HepG2 (cell line): ENCODE data around the gene TIMM44. TPM values are rescaled to one million over a fixed set of nuclear protein-coding genes. Genes with fewer than 3 reads are reported as not detected.

Experiments used
- ATAC-seq: fragments of 200-7000 bp; cut with Tn5 transposase; 3 replicates; pipeline ENCODE4 v1.9.1; 2020; ENCODE audit warnings: mild to moderate bottlenecking, moderate library complexity
- BruUV-seq: library from RNA; stranded (reverse); fragments of 400-500 nt; replicated peaks from 2 replicates; lab custom pipeline; 2021; lab: Mats Ljungman, UMichigan
- CTCF ChIA-PET: fragments of 300-600 bp; formaldehyde crosslinking; extraction: SDS; loops from one replicate; lab custom pipeline; 2021; ENCODE audit warnings: low total read pairs, inconsistent platforms, low intra/inter-chr PET ratio; lab: Yijun Ruan, JAX
- POLR2A ChIA-PET: fragments of 350-600 bp; sonication (Branson Sonifier 250); formaldehyde crosslinking; loops from one replicate; lab custom pipeline; 2020; ENCODE audit warnings: antibody characterized with exemption, inconsistent platforms; lab: Yijun Ruan, JAX
- DNase-seq: peaks from one replicate; pipeline ENCODE4 v3.0.0-alpha.2; 2015; ENCODE audit warnings: low spot score
- FAIRE-seq: peaks from 3 replicates; lab custom pipeline; 2011; peaks lifted over from hg19 to GRCh38; lab: Jason Lieb, UNC
- H2AFZ ChIP-seq: one replicate; pipeline ENCODE4 v1.6.1; 2011; ENCODE audit warnings: low read length, inconsistent platforms
- H3K27ac ChIP-seq: fragments of 300-600 bp; 3 replicates; pipeline ENCODE4 v1.8.0; 2011; ENCODE audit warnings: mixed run types, mild to moderate bottlenecking, mixed read lengths, low read length, inconsistent platforms; ENCODE audit not compliant: insufficient read depth; ENCODE audit errors: extremely low read length
- H3K27me3 ChIP-seq, 2 experiments: fragments of 200-600 bp in 1 of 2; 2 replicates in 1 of 2; 3 replicates in 1 of 2; pipeline versions ENCODE4 v1.6.0 to v1.8.0; 2011; ENCODE audit warnings: low read length in 2 of 2, mild to moderate bottlenecking in 2 of 2, moderate library complexity in 2 of 2, inconsistent platforms in 1 of 2; ENCODE audit not compliant: insufficient read depth in 2 of 2, control insufficient read depth in 1 of 2
- H3K36me3 ChIP-seq, 2 experiments: fragments of 200-600 bp in 1 of 2; replicated peaks in 1 of 2; 2 replicates in 1 of 2; 3 replicates in 1 of 2; pipeline versions ENCODE4 v1.5.1 to v1.8.0; 2011; ENCODE audit warnings: low read length in 2 of 2, inconsistent platforms in 1 of 2; ENCODE audit not compliant: insufficient read depth in 2 of 2, control insufficient read depth in 1 of 2
- H3K4me1 ChIP-seq: 2 replicates; pipeline ENCODE4 v1.5.1; 2012; ENCODE audit warnings: low read length, inconsistent platforms; ENCODE audit not compliant: insufficient read depth
- H3K4me2 ChIP-seq: 2 replicates; pipeline ENCODE4 v1.6.0; 2011; ENCODE audit warnings: low read depth, low read length, inconsistent platforms
- H3K4me3 ChIP-seq, 3 experiments: fragments of 200-600 bp in 1 of 3; sonication (generic), shearing (Covaris generic) in 1 of 3; replicated peaks in 1 of 3; 2 replicates each; pipeline ENCODE4 v1.5.1; 2011 to 2016; ENCODE audit warnings: low read length in 3 of 3, inconsistent platforms in 2 of 3, low read depth in 2 of 3, mild to moderate bottlenecking in 2 of 3, control low read depth in 1 of 3, mixed read lengths in 1 of 3; ENCODE audit not compliant: insufficient read depth in 1 of 3
- H3K79me2 ChIP-seq: one replicate; pipeline ENCODE4 v1.6.1; 2011; ENCODE audit warnings: low read length, inconsistent platforms; ENCODE audit not compliant: insufficient read depth
- H3K9ac ChIP-seq: 2 replicates; pipeline ENCODE4 v1.6.0; 2011; ENCODE audit warnings: mild to moderate bottlenecking, low read depth, low read length, inconsistent platforms; ENCODE audit not compliant: insufficient read depth
- H3K9me3 ChIP-seq: 2 replicates; pipeline ENCODE4 v1.5.1; 2012; ENCODE audit warnings: mild to moderate bottlenecking, low read length
- H4K20me1 ChIP-seq: 2 replicates; pipeline ENCODE4 v1.6.0; 2011; ENCODE audit warnings: inconsistent platforms, mild to moderate bottlenecking, low read length, moderate library complexity; ENCODE audit not compliant: insufficient read depth
- AGO2 ChIP-seq: fragments of 200-400 bp; formaldehyde crosslinking; optimal IDR thresholded peaks from 2 replicates; pipeline ENCODE3; 2017; ENCODE audit warnings: mild to moderate bottlenecking, low read depth, low read length, moderate library complexity
- ISX ChIP-seq: sonication (generic); formaldehyde crosslinking; conservative IDR thresholded peaks from 2 replicates; pipeline ENCODE4 v1.5.0; 2020; ENCODE audit warnings: missing genetic modification reagents
- NPAS2 ChIP-seq: sonication (generic); formaldehyde crosslinking; IDR thresholded peaks from 2 replicates; pipeline ENCODE4 v1.8.0; 2022; ENCODE audit warnings: mild to moderate bottlenecking, missing genetic modification reagents, borderline replicate concordance
- ZIK1 ChIP-seq: sonication (generic); formaldehyde crosslinking; IDR thresholded peaks from 2 replicates; pipeline ENCODE4 v1.5.0; 2020; ENCODE audit warnings: mild to moderate bottlenecking, low read depth, missing genetic modification reagents, borderline replicate concordance
- ZNF687 ChIP-seq: sonication (generic); formaldehyde crosslinking; IDR thresholded peaks from 2 replicates; pipeline ENCODE4 v1.5.1; 2020; ENCODE audit warnings: mild to moderate bottlenecking, missing genetic modification reagents, moderate library complexity
- WGBS: methylation state at CpG from one replicate; pipeline ENCODE4 v1.1.6; 2017; ENCODE audit warnings: low lambda C conversion rate; 5-methylcytosine and 5-hydroxymethylcytosine counted together
- in situ Hi-C: cut with HindIII; loops from 2 replicates; pipeline ENCODE4 v1.10.0; 2017; ENCODE audit warnings: low pct_unique_long_range_greater_than_20kb; ENCODE audit not compliant: extremely low pct_ligation_motif_present
- intact Hi-C: fragments of 100-400 bp; cut with micrococcal nuclease; formaldehyde crosslinking; loops from one replicate; pipeline ENCODE4 v1.10.0; 2022; ENCODE audit not compliant: unreplicated experiment
- polyA plus RNA-seq, 8 experiments: library from polyadenylated mRNA; depleted of rRNA in 3 of 8; stranded (reverse) in 7 of 8; unstranded in 1 of 8; fragments of >200 nt; fragmentation: Illumina TruSeq in 4 of 8; extraction: Trizol in 4 of 8; gene quantifications; 2 replicates each; pipeline versions ENCODE4 v1.2.1 to v1.2.3, GENCODE V29; 2011 to 2016; ENCODE audit warnings: low read depth in 4 of 8, missing spikeins in 1 of 8, mixed read lengths in 1 of 8; ENCODE audit not compliant: insufficient read depth in 1 of 8
- total RNA-seq, 5 experiments: library from RNA; depleted of rRNA; stranded (reverse); fragments of >200 nt; fragmentation: Illumina TruSeq; extraction: Trizol; gene quantifications; 2 replicates each; pipeline ENCODE4 v1.2.3, GENCODE V29; 2016; ENCODE audit warnings: low read depth in 1 of 5

TIMM44 gene
- total and polyA plus RNA-seq, 2 of the 13 experiments (the other 11 are each of a cell fraction or from before 2014, with no cell fraction given) = 42.9 to 72.6 TPM

- TF ChIP-seq ZIK1 (CRISPR knock-in tag) = no peak
- no peak for TF ChIP-seq NPAS2
Observed at GRCh38 chr19:7895565-7895964, 47.9 kb downstream of the TIMM44 start (continued).

DNA sequence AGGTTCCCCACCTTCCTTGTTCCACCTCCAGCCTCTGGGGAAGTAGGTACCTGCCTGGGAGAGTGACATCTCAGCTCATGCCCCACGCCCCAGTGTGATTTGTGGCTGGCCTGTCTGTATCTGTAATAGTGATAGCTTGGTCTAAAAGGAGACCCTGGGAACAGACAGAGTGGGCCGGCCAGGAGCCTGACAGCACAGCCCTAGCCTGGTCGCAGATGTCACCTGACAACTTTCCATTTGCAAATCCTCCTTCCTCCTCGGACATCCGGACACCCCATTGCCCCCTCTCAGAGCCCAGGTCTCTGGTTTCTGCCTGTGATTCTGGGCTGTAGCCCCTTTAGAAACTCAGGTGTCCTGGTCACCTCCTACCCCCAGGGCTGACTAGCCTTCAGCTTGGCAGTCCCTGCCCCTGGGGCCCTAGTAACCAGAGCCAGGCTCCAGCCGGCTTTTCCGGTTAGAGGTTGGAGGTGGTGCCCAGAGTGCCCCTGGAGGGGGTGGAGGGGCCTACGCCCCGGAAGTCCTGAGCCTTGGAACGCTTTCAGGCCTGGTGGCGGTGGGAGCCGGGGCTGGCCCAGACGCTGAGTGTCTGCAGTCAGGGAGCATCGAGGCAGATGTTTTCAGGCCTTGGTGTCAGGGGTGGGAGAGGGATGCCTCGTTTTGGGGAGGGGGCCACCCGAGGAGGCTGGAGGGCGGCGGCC lies 48.7 kb downstream of the TIMM44 start:
- ChIA-PET CTCF (no interaction called here), POLR2A (interaction anchor here (0.9 kb wide), 1 partner anchor 9 kb away, joined by 4 read pairs; the partner anchor contains the start of gene MAP2K7)
- in situ Hi-C loops (no loop called here), intact Hi-C loops (no loop called here)
- Histone ChIP-seq H3K9me3 (no peaks in the 10 kb centered on the region), H4K20me1 (no peaks in the 10 kb centered on the region), H3K4me1 (peaks cover 69% of the 10 kb centered on the region), H3K4me3 (no peak overlapping the region), H3K79me2 (peaks cover 3% of the 10 kb centered on the region), H3K36me3 (peaks cover 5% of the 10 kb centered on the region in 2 experiments; a peak in 2 of 5 replicates), H3K9ac (no peak overlapping the region), H2AFZ (no peak overlapping the region), H3K4me2 (no peak overlapping the region), H3K27ac (peak overlapping the region; percentile 11), H3K27me3 (no peaks in the 10 kb centered on the region)
- no TSS peak for BruUV-seq
- ATAC-seq (no peak; the same call in 2 of the 3 replicates), DNase-seq (no peak), FAIRE-seq (no peak)
- 88% methylated on average over 5 of the region's 18 CpGs for WGBS
- TF ChIP-seq AGO2 (peak; percentile 44), ISX (no peak), ZNF687 (CRISPR knock-in tag) (0 out of 2 replicates have a peak, but pooled peaks have one; percentile 21)
